HG03442 (cell line): ENCODE measurements around the gene TRAP1.
"Not testable (repeated sequence)": the region's sequence is repeated elsewhere in the genome, so short reads cannot be mapped to it uniquely, and the experiment has no call there.

Source experiments
- ATAC-seq: cut with Tn5 transposase; IDR thresholded peaks from one replicate; pipeline ENCODE4 v1.9.1; 2021; ENCODE audit warnings: mild to moderate bottlenecking, moderate library complexity; ENCODE audit not compliant: unreplicated experiment

The TRAP1 gene

DNA sequence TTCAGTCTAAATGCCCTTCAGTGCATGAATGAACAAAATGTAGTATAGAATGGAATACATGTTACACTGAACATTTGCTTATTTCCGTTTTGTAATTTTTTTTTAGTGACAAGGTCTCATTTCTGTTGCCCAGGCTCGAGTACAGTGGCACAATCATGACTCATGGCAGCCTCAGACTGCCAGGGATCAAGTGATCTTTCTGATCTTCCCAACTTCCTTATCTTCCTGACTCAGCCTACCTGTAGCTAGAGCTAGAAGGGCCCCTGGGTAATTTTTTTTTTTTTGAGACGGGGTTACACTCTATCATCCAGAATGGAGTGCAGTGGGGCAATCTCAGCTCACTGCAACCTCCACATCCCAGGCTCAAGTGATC lies 98.6 kb downstream of the TRAP1 start:
- no peak for ATAC-seq

DNA sequence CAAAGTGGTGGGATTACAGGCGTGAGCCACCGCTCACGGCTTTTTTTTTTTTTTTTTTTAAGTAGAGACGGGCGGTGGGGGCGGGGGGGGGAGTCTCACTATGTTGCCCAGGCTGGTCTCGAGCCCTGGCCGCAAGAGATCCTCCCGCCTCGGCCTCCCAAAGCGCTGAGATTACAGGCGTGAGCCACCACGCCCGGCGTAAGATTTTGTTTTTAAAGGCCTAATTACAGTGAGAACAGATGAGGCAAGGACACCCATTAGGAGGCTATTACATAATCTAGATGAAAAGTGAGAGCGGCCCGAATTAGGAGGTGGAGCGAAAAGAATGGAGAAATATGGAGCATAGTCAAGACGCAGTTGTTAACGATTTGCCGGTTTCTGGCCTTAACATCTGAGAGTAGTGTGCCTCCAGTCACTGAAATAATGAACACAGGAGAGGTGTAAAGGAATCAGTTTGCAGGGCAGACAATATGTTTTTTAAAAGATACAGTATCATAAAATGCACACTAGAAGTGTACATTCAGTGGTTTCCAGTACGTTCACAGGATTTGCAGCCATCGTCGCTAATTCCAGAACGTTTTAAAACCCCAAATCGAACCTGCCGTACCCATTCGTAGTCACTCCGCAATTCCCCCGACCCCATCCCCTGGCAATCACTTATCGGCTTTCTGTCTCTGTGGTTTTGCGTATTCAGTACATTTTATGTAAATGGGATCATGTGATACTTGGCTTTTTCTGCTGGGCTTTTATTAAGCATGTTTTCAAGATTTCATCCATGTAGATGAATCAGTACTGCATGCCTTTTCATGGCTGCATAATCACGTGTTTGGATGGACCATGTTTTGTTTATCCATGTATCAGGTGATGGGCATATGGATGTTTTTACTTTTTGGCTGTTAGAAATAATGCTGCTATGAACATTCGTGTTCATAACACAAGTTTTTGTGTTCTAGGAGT lies 104.5 kb downstream of the TRAP1 start:
- ATAC-seq, result no peak

DNA sequence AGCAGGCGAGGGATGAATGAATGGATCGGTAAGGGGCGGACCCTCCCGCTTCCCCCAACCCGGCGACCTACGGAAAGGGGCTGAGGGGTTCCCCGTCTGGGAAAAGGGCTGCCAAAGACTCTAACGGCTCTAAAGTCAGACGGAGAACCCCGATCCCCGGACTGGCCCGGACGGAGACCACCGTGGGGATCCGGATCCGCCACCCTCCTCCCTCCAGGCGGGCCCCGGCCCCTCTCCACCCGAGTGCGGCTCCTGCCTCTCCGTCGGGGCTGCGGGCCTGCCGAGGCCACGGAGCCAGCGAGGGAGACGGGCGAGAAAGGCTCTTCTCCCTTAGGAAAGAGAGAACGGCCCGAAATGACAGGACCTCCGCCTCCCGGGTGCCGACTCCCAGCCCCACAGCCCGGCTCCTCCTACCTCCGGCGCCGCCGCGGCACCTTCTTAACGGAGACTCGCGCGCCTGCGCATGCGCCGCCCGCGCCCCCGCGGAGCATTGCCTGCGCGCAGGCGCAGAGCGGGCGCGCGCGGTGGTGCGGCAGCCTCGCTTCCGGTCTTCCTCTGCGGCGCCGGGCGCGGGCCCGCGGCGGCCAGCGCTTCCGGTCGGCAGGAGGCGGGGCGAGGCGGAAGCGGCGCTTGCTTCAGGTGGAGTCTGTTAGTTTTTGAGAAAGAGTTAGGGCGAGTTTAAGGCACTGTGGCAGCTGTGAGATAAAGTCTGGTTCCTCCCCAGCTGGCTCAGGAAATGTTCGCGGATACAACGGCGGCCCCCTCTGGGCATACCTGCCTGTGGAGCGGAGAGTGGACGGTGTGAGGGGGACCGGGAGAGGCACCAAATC lies 106.0 kb downstream of the TRAP1 start, which contains the start of gene SLX4:
SLX4 (minus strand) TSS at position 461 of the 830 bp plus-strand sequence. CDS start 2,642 bp downstream, outside the sequence.
- peak; percentile 79 for ATAC-seq

DNA sequence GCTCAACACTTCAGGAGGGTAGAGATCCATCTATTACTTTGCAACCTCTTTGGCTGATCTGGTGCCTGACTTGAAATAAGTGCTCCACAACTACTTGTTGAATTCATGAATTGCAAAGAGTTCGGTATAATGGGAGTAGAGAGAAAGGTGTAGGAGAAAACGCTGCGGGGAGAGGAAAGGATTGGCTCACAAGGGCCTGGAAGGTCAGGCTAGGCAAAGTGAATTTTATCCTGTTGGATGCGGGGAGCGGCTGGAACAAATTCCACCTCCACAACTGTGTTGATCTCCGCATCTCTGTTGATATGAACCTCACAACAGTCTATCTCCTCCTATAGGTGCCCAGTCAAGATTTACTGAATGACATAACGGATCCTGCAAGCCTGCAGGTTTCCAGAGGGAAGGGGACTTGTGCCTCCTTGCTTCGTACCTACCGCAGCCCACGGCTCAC lies 106.6 kb downstream of the TRAP1 start:
- no peak for ATAC-seq

DNA sequence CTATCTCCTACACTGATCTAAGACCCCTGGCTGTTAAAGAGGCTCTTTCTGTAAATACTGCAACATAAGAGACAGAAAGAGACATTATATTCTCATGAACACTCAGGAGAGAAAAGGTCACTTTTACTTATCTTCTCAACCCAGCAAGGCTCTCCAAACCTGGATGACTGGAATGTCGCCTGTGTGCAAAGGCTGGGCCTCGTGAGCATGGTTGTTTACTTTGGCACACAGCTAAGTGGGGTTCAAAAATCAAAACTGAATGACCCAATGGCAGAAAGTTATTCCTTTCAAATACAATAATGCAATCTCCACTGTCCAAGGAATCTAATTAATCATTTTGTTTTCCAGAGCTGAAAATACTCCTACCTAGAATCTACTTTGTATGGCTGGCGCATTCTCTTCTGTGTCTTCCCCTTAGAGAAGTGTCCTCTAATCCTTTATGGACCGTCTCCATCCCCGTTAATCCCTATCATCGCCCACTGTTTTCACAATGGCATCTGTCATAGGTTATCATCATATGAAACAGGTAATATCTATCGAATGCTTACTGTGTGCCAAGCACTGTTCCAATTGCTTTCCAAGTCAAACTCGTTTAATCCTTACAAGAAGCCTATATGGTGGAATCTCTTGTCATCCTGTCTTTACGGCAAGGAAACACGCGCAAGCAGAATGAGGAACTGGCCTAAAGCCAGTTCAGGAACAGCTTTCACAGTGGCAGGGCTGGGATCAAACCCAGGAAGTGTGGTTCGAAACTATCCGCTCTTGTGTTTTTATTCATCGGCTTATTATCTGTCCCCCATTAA lies 107.2 kb downstream of the TRAP1 start:
- ATAC-seq, result no peak

- not testable (repeated sequence) for ATAC-seq
Measured at GRCh38 chr16:3608976-3609375, 108.3 kb downstream of the TRAP1 start.

- ATAC-seq, result no peak
Measured at GRCh38 chr16:3608069-3608468, 109.3 kb downstream of the TRAP1 start.
